Colon (tissue), 2 donors: ENCODE data around the gene SIRT1.
"Not testable (repeated sequence)": the region's sequence is repeated elsewhere in the genome, so short reads cannot be mapped to it uniquely, and the experiment has no call there.

Source experiments
- FAIRE-seq: peaks from 2 replicates; lab custom pipeline; 2012; peaks lifted over from hg19 to GRCh38; lab: Jason Lieb, UNC
- donor health status: control.
- donor health status: control.

SIRT1 gene

DNA sequence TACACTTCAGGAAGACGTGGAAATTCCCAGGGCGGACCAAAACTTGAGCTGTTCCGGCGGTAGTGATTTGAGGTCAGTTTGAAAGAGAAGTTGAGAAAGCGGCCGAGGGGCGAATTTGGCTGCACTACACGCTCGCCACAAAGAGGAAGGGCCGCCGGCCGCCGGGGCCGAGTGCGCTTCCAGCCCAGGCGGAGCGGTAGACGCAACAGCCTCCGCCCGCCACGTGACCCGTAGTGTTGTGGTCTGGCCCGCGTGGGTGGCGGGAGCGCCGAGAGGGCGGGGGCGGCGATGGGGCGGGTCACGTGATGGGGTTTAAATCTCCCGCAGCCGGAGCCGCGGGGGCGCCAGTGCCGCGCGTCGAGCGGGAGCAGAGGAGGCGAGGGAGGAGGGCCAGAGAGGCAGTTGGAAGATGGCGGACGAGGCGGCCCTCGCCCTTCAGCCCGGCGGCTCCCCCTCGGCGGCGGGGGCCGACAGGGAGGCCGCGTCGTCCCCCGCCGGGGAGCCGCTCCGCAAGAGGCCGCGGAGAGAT, at the start of gene SIRT1:
Gene SIRT1 (plus strand): TSS at position 344 of the 529 bp plus-strand sequence. CDS start 66 bp downstream, at position 410.
- no peak for FAIRE-seq

DNA sequence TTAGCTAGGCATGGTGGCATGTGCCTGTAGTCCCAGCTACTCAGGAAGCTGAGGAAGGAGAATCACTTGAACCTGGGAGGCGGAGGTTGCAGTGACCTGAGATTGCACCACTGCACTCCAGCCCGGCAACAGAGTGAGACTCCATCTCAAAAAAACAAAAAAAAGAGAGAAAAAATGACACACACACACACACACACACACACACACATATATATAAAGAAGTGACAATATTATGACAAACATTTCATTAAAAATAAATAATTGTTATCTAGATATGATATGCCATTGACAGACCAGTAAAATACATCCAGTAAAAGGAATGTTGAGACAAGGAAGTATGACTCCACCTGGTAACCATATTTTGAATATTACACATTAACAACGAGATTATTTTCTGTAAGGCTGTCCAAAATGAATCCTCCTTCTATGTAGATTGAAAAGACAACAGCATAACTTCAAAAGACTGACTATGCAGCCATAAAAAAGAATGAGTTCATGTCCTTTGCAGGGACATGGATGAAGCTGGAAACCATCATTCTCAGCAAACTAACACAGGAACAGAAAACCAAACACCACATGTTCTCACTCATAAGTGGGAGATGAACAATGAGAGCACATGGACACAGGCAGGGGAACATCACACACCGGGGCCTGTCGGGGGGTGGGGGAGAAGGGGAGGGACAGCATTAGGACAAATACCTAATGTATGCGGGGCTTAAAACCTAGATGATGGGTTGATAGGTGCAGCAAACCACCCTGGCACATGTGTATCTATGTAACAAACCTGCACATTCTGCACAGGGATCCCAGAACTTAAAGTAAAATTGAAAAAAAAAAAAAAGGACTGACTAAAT, 48.7 kb upstream of the SIRT1 start:
- FAIRE-seq: not testable (repeated sequence)

DNA sequence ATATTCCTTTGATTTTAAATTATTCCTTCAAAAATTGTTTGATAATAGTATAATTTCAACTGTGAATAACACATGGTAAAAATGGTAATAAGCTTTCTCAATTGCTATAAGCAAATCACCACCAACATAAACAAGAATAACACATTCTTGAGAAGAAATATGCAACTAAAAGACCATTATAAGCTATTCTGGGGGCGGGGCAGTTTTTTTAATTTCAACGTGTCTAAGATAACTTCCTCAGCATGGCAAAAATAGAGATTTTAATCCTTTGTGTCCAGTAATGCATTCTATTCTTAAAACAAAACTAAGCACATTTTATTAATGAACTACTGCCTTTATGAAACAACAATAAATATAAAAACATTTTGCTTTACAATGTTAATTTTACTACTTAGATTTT, 48.0 kb upstream of the SIRT1 start:
- FAIRE-seq: no peak

DNA sequence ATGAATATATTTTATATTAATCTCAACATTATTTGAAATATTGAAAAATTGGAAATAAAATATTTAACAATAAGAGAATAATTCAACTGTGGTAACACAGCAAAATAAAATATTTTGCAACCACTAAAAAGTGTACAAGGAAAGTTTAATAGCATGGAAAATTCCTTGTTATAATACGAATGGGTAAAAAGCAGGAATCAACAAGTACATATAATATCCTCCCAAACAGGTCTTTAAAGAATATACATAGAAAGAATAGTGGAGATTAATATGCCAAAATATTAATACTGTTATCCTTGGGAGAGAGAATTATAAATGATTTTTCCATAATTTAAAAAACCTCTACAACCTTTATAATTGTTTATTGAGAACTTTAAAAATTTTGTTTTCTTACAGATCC, 47.5 kb upstream of the SIRT1 start:
- no peak for FAIRE-seq

DNA sequence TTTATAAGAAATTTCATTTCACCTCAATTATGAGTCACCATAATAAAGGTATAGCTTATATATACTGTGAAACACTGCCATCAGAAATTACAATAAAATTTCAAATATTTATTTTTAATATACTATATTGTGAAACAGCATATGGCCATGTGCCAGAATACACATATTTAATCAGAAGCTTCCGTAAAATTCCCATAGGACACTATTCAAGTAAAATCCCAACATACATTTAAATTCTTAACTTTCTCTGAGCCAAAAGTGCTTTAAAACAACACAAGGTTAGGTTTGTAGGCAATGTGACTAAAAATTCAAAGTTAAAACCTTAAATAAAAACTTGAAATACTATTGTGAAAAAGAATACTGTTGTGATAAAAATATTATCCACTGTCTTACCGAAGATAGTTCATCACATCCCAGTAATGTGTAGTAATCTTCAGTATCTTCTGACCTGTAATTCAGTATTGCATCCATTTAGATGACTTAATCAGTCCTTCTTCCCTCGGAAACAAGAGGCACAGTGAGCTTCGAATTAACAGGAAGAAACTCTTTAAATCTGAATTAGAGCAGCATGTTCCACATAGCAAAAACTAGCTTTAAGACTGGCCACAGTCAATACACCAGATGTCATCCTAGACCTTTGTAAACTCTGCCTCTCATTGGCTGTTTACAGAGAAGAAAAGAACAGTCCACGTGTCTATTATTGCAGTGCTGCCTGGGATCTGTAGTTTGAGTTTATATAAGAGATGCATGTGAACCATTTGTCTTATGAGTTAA, 46.7 kb upstream of the SIRT1 start, which contains the start of gene DNAJC12:
Gene DNAJC12 (minus strand): TSS at position 648 of the 774 bp plus-strand sequence. CDS start 177 bp downstream, at position 471.
- FAIRE-seq: no peak

DNA sequence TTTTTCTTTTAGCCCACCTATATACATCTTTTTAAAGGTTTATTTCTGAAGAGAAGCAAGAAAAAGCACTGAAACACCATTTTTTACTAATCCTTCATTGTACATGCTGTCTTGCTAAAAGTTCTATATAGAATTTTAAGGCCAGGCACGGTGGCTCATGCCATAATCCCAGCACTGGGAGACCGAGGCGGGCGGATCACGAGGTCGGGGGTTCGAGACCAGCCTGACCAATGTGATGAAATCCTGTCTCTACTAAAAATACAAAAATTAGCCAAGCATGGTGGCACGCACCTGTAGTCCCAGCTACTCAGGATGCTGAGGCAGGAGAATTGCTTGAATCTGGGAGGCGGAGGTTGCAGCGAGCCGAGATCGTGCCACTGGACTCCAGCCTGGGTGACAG, 44.9 kb upstream of the SIRT1 start:
- FAIRE-seq: not testable (repeated sequence)

DNA sequence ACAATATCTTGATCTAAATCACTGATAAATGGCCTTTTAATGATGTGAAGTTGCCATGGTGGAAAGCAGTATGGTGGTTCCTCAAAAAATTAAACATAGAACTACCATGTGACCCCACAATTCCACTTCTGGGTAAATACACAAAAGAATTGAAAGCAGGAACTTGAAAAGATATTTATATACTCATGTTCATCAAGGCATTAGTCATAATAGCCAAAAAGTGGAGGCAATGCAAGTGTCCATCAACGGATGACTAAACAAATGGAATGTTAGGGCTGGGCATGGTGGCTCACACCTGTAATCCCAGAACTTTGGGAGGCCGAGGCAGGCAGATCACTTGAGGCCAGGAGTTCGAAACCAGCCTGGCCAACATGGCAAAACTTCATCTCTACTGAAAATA, 44.5 kb upstream of the SIRT1 start:
- no peak for FAIRE-seq

DNA sequence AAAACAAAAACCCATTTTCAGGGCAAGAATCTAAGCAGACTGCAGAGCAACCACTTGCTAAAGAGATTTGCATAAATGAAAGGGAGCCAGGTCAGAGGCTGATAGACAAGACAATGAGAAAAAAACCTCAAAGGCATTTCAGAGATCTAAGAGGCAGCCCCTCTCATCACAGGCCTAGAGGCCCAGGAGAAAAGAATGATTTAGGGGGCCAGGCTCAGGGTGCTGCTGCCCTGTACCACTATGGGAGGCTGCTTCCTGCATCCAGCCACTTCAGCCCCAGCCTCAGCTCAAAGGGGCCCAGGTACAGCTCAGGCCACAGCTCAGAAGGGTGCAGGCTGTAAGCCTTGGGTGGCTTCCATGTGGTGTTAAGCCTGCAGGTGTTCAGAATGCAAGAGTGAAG, 42.7 kb upstream of the SIRT1 start:
- no peak for FAIRE-seq

DNA sequence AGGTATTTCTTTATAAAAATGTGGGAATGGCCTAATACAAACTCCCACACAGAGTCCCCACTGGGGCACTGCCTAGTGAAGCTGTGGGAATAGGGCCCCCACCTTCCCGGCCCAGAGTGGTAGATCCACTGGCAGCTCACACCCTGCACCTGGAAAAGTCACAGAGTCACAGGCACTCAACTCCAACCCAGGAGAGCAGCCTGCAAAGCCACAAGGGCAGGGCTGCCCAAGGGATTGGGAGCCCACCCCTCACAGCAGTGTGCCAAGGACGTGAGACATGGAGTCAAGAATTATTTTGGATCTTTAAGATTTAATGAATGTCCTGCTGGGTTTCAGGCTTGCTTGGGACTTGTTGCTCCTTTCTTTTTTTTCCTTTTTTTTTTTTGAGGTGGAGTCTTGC, 41.2 kb upstream of the SIRT1 start:
- FAIRE-seq: no peak

DNA sequence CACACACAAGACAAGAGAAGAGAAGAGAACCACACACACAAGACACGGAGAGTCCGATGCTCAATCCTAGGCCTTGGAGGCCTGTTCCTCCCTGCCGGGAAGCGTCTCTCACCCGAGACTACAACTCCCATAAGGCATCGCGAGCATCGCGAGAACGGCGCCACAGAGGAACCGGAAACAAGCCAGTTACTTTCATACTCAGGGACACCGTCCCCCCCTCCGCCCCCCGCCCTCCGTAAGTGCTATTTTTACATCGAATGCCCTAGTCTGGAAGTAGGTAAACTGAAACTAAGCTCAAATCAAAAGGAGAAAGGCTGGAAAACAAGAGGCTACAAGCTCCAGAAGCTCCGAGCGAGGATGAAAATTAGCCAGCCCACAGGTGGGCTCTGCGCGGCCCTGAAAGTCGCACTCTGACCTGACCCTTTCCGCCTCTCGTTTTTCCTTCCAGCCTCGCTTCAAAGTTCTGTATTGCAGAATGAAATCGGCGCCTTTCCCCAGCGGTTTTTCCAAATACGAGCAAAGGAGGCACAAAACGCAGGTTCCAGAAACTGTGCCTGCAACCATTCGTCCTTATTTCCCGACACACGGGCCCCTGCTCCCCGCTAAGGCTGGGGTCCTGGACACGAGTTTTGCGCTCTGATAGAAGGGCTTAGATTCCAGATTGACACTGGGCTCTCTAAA, 35.0 kb upstream of the SIRT1 start:
- FAIRE-seq: no peak

DNA sequence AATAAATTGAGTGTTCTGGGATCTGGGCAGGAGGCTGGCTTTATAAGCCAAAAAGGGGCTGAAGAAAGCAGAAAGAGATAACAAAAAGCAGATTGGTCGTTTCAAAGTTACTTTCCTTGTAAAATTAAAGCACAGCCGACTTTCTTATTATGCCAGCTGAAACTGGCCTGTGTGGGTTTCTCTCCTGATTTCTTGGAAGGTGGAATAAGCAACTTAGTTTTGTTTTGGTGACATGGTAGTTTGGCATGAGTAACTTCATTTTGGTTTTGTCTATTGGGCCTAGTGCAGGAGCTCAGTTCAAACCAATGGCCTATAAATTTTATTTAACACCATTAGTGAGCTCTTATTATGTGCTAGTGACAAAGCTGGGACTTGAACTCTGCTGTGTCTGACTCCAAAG, 33.3 kb upstream of the SIRT1 start:
- no peak for FAIRE-seq

DNA sequence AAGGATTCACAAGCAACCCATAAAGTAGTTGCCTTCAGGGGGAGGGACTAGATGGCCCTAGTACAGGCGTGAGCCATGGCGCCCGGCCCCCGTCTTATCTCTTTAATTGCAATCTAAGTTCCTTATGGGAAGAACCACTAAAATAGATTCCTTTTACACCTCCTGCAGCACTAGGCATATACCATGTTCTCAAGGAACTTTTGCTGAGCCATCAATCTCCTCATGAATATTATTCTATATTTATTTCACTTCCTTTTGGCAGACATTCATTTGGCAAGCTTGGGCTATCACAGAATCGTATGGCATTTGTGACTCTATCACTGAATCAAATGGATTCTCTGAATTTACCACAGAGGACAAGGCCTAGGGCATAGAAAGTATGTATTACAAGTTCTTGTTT, 31.7 kb upstream of the SIRT1 start:
- FAIRE-seq: no peak

DNA sequence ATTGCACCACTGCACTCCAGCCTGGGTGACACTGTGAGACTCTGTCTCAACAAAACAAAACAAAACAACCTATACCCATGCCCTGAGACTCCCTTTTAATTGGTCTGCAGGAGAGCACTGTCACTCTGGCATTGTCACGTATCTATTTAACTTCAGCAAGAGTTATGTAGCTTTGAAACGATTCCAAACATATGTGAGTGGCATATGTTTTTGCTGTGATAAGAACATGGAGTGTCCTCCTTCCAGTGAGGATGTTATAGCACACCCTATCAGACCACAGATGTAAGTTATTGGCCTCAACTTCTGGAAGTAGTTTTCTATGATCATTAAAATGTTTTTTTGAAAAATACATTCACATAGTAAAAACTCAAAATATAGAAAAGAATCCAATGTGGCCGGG, 30.9 kb upstream of the SIRT1 start:
- no peak for FAIRE-seq

DNA sequence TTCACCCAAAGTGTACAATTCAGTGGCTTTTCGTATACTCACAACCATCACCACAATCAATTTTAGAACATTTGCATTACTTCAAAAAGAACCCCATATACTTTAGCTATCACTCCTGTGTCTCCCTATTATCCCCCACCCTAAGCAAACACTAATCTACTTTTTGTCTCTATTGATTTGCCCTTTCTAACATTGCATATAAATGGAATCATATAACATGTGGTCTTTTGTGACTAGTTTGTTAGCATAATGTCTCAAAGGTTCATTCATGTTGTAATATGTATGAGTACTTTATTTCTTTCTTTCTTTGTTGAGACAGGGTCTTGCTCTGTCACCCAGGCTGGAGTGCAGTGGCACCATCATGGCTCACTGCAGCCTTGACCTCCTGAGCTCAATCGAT, 25.5 kb upstream of the SIRT1 start:
- no peak for FAIRE-seq

DNA sequence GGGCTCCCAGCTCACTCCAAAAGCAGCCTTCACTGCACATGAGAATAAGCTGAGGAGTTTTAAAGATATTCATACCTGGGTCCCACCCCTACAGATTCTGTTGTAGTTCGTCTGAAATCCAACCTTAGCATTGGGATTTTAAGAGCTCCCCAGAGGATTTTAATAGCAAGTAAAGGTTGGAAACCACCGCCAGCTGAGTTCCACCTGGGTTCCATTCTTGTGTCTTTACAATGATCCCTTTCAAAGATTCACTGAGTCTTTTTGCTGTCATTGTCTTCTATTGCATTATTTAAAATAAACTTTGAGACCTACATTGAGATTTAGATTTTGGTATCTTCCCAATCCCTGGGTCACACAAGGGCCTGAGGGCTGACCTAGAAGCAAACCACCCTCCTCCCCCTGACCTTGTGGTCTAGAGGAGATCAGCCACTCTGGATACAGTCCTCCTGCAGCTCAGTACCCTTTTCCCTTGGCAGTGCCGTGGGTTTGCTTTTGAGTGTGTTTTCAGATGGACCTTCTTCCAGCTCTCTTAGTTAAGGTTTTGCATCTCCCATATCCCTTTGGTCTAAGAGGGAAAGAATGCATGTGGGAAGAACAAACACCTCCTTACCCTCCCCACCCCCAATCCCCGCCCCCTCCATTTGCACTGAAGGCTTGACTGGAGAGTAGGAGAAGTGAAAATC, 22.6 kb upstream of the SIRT1 start:
- FAIRE-seq: no peak

DNA sequence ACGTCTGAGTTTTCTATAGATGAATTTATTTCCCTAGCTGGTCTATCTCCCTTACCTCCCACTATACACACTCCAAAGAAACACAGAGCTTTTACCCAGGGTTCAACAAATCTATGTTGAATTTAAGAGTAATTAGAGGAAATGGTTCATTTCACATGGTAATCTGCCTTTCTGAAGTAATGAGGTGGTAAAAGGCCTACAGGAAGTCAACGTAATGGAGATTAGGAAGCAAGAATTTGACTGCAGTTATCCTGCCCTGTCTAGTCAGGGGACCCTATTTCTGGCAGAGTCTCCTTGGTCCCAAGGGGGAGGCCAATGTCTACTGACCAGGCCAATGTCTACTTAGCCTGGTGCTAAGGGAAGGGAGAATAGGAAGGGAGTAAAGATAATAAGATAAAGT, 21.4 kb upstream of the SIRT1 start:
- no peak for FAIRE-seq

DNA sequence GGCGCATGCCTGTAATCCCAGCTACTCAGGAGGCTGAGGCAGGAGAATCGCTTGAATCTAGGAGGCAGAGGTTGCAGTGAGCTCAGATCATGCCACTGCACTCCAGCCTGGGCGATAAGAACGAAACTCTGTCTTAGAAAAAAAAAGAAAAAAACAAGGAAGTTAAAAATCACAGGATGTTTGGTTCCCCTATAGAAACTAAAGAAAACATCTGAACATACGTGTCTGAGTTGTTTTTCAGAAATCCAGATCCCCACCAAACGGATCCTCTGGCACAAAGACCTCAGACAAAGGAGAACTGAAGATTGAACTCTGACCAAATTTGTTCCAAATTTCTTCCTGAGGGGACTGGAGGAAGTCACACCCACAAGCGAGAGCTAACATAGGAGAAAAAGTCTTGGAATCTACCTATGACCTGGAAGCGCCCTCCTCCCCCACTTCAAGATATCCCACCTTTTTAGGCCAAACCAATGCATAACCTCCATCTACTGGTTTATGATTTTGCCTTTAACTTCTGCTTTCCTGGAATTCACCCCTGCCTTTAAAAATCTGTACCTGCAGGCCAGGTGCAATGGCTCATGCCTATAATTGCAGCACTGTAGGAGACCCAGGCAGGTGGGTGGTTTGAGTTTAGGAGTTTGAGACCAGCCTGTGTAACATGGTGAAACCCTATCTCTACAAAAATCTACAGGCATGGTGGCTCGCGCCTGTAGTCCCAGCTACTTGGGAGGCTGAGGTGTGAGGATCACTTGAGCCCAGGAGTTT, 19.7 kb upstream of the SIRT1 start:
- no peak for FAIRE-seq

DNA sequence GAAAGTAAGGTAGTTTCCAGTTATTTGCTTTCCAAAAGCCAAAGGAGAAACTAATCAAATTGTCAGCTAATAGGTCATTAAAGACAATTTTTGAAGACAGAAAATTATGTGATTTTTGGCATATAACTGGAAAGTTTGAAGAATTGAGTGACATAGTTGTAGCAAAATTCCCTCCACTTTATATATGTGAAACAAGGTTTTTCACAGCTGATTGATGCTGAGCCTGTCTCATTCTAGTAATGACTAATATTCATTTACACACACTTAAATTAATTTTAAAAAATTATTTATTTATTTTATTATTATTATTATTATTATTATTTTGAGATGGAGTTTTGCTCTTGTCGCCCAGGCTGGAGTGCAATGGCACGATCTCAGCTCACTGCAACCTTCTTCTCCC, 16.3 kb upstream of the SIRT1 start:
- no peak for FAIRE-seq

DNA sequence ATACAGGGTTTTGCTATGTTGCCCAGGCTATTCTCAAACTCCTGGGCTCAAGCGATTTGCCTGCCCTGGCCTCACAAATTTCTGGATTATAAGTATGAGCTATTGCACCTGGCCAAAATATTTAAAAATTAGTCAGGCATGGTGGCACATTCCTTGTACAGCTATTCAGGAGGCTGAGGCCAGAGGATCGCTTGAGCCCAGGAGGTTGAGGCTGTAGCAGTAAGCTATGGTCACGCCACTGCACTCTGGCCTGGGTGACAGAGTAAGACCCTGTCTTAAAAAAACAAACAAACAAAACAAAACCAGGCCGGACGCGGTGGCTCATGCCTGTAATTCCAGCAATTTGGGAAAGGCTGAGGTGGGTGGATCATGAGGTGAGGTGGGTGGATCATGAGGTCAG, 14.5 kb upstream of the SIRT1 start:
- FAIRE-seq: no peak

DNA sequence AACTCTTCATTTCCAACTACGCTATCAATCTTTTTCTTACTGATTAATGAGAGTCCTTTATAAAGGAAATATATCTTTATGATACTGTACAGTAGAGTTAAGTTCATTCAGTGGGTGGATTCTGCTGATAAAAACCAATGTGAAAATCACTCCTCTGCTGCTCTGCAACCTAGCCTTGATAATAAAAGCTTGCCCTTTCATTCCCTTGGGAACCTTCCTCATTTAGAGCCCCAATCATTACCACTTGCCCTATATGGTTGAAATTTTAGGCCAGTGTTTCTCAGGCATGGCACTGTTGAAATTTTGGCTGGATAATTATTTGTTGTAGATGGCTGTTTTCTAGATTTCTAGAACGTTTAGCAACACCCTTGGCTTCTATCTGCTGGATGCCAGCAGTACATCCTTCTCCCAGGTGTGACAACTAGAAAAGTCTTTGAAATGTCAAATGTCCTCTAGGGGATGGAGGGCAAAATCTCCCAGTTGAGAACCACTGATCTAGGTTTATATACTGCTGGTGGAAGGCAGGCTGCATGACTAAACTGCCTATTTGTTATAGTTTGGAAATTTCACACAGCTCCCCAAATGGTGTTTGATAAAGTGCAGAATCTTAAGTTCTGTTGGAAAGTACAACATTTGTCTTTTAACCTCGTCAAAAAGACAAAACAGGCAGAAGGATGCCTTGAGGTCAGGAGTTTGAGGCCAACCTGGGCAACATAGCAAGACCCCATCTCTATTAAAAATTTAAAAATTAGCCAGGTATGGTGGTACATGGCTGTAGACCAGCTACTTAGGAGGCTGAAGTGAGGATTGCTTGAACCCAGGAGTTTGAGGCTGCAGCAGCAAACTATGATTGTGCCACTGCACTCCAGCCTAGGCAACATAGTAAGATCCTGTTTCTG, 8.9 kb upstream of the SIRT1 start:
- no peak for FAIRE-seq
